Skeletal muscle satellite cell (primary cell): Measurements from ENCODE around the gene CTRL.

Experiments used
- H3K27me3 ChIP-seq: 2 replicates; pipeline ENCODE4 v1.7.0; 2013; ENCODE audit warnings: low read length; ENCODE audit not compliant: control insufficient read depth, insufficient read depth
- H3K36me3 ChIP-seq: 2 replicates; pipeline ENCODE4 v1.7.0; 2013; ENCODE audit warnings: mild to moderate bottlenecking, control low read depth, low read length; ENCODE audit not compliant: insufficient read depth
- H3K4me1 ChIP-seq: 2 replicates; pipeline ENCODE4 v1.7.0; 2013; ENCODE audit warnings: low read length; ENCODE audit not compliant: control insufficient read depth, insufficient read depth
- H3K4me2 ChIP-seq: 2 replicates; pipeline ENCODE4 v1.7.0; 2013; ENCODE audit warnings: mild to moderate bottlenecking, low read length
- H3K4me3 ChIP-seq: 2 replicates; pipeline ENCODE4 v1.7.0; 2013; ENCODE audit warnings: low read length
- H3K9ac ChIP-seq: 2 replicates; pipeline ENCODE4 v1.7.0; 2013; ENCODE audit warnings: mild to moderate bottlenecking, low read depth, low read length, moderate library complexity
- H3K9me3 ChIP-seq: replicated peaks from 2 replicates; pipeline ENCODE4 v1.7.0; 2013; ENCODE audit warnings: mild to moderate bottlenecking, control low read depth, low read length

CTRL gene

GRCh38 chr16:67892375-67892774 lies 39.3 kb downstream of the CTRL start:
- no peaks in the 10 kb centered on the region for H3K27me3 ChIP-seq
- H3K9me3 ChIP-seq = no peaks in the 10 kb centered on the region
- H3K4me3 ChIP-seq = peak overlapping the region; percentile 61
- peak overlapping the region; percentile 81 for H3K4me2 ChIP-seq
- H3K9ac ChIP-seq = peak overlapping the region; percentile 66
- H3K36me3 ChIP-seq = no peaks in the 10 kb centered on the region
- peaks cover 12% of the 10 kb centered on the region for H3K4me1 ChIP-seq

GRCh38 chr16:67888331-67888730 lies 43.3 kb downstream of the CTRL start:
- no peak overlapping the region for H3K9ac ChIP-seq
- H3K9me3 ChIP-seq = no peaks in the 10 kb centered on the region
- peaks cover 12% of the 10 kb centered on the region for H3K4me1 ChIP-seq
- H3K4me3 ChIP-seq = no peak overlapping the region
- no peaks in the 10 kb centered on the region for H3K27me3 ChIP-seq
- H3K4me2 ChIP-seq = no peak overlapping the region
- H3K36me3 ChIP-seq = peaks cover 27% of the 10 kb centered on the region

- Histone ChIP-seq H3K4me2 (no peak overlapping the region), H3K36me3 (peaks cover 47% of the 10 kb centered on the region), H3K9me3 (no peaks in the 10 kb centered on the region), H3K4me3 (no peak overlapping the region), H3K27me3 (no peaks in the 10 kb centered on the region), H3K9ac (no peak overlapping the region), H3K4me1 (peaks cover 18% of the 10 kb centered on the region)
Observed at GRCh38 chr16:67886387-67886786, 45.3 kb downstream of the CTRL start.

GRCh38 chr16:67885976-67886375 lies 45.7 kb downstream of the CTRL start:
- no peaks in the 10 kb centered on the region for H3K27me3 ChIP-seq
- no peak overlapping the region for H3K4me3 ChIP-seq
- no peak overlapping the region for H3K4me2 ChIP-seq
- no peak overlapping the region for H3K9ac ChIP-seq
- H3K9me3 ChIP-seq = no peaks in the 10 kb centered on the region
- H3K4me1 ChIP-seq = peaks cover 18% of the 10 kb centered on the region
- peaks cover 51% of the 10 kb centered on the region for H3K36me3 ChIP-seq

GRCh38 chr16:67885545-67885944 lies 46.1 kb downstream of the CTRL start:
- Histone ChIP-seq H3K9me3 (no peaks in the 10 kb centered on the region), H3K27me3 (no peaks in the 10 kb centered on the region), H3K4me1 (peaks cover 18% of the 10 kb centered on the region), H3K36me3 (peaks cover 55% of the 10 kb centered on the region), H3K4me3 (no peak overlapping the region), H3K9ac (no peak overlapping the region), H3K4me2 (no peak overlapping the region)

- peak within 1 kb of the TSS; percentile 51 for H3K4me2 ChIP-seq
- H3K27me3 ChIP-seq = no peaks in the 10 kb centered on the region
- H3K4me3 ChIP-seq = no peak within 1 kb of the TSS
- H3K9ac ChIP-seq = no peak within 1 kb of the TSS
- H3K36me3 ChIP-seq = peaks cover 64% of the 10 kb centered on the region
- H3K9me3 ChIP-seq = no peaks in the 10 kb centered on the region
- H3K4me1 ChIP-seq = peaks cover 18% of the 10 kb centered on the region
Observed at GRCh38 chr16:67884684-67885083, 47.0 kb downstream of the CTRL start, which contains the start of gene NRN1L. NRN1L (plus strand) TSS chr16:67884885; CDS start chr16:67884904, 19 bp downstream.

GRCh38 chr16:67883872-67884261 lies 47.8 kb downstream of the CTRL start:
- H3K4me1 ChIP-seq = peaks cover 18% of the 10 kb centered on the region
- H3K4me2 ChIP-seq = no peak overlapping the region
- no peaks in the 10 kb centered on the region for H3K9me3 ChIP-seq
- no peak overlapping the region for H3K9ac ChIP-seq
- H3K36me3 ChIP-seq = peaks cover 72% of the 10 kb centered on the region
- H3K4me3 ChIP-seq = no peak overlapping the region
- no peaks in the 10 kb centered on the region for H3K27me3 ChIP-seq

GRCh38 chr16:67883146-67883871 lies 48.4 kb downstream of the CTRL start:
- peaks cover 18% of the 10 kb centered on the region for H3K4me1 ChIP-seq
- no peaks in the 10 kb centered on the region for H3K9me3 ChIP-seq
- no peak overlapping the region for H3K4me2 ChIP-seq
- peaks cover 78% of the 10 kb centered on the region for H3K36me3 ChIP-seq
- no peak overlapping the region for H3K4me3 ChIP-seq
- no peak overlapping the region for H3K9ac ChIP-seq
- H3K27me3 ChIP-seq = no peaks in the 10 kb centered on the region

GRCh38 chr16:67882374-67883145 lies 49.1 kb downstream of the CTRL start:
- H3K4me3 ChIP-seq = no peak overlapping the region

GRCh38 chr16:67881621-67882161 lies 50.0 kb downstream of the CTRL start:
- H3K4me2 ChIP-seq = no peak overlapping the region
- H3K9me3 ChIP-seq = no peaks in the 10 kb centered on the region
- peaks cover 94% of the 10 kb centered on the region for H3K36me3 ChIP-seq
- no peak overlapping the region for H3K9ac ChIP-seq
- peaks cover 18% of the 10 kb centered on the region for H3K4me1 ChIP-seq
- H3K27me3 ChIP-seq = no peaks in the 10 kb centered on the region
- no peak overlapping the region for H3K4me3 ChIP-seq

More at GRCh38 chr16:67882374-67883145, 49.1 kb downstream of the CTRL start:
- Histone ChIP-seq H3K36me3 (peaks cover 85% of the 10 kb centered on the region), H3K4me1 (peaks cover 18% of the 10 kb centered on the region), H3K4me2 (no peak overlapping the region), H3K9ac (no peak overlapping the region), H3K9me3 (no peaks in the 10 kb centered on the region), H3K27me3 (no peaks in the 10 kb centered on the region)

- Histone ChIP-seq H3K27me3 (no peaks in the 10 kb centered on the region), H3K9ac (no peak overlapping the region), H3K36me3 (peaks cover 93% of the 10 kb centered on the region), H3K4me3 (no peak overlapping the region), H3K9me3 (no peaks in the 10 kb centered on the region), H3K4me2 (no peak overlapping the region), H3K4me1 (peaks cover 18% of the 10 kb centered on the region)
Observed at GRCh38 chr16:67880584-67880983, 51.1 kb downstream of the CTRL start.
